Ishikawa (cell line): ENCODE measurements around the gene TRIM38.

ENCODE experiments used
- CEBPB ChIP-seq: IDR thresholded peaks from 2 replicates; pipeline ENCODE4 v1.6.1; 2012
- CREB1 ChIP-seq: IDR thresholded peaks from 2 replicates; pipeline ENCODE4 v1.6.1; 2012; ENCODE audit warnings: low read depth
- EGR1 ChIP-seq: IDR thresholded peaks from 2 replicates; pipeline ENCODE4 v1.6.1; 2012
- EP300 ChIP-seq: IDR thresholded peaks from 2 replicates; pipeline ENCODE4 v1.6.1; 2012; ENCODE audit warnings: borderline replicate concordance
- FOXM1 ChIP-seq: IDR thresholded peaks from 2 replicates; pipeline ENCODE4 v1.6.1; 2012; ENCODE audit warnings: low read depth, borderline replicate concordance
- RAD21 ChIP-seq: IDR thresholded peaks from 2 replicates; pipeline ENCODE4 v1.6.1; 2012; ENCODE audit warnings: low read depth
- TAF1 ChIP-seq: IDR thresholded peaks from 2 replicates; pipeline ENCODE4 v1.6.1; 2012; ENCODE audit warnings: low read depth, mild to moderate bottlenecking
- TCF12 ChIP-seq: IDR thresholded peaks from 2 replicates; pipeline ENCODE4 v1.6.1; 2012; ENCODE audit warnings: low read depth
- YY1 ChIP-seq: IDR thresholded peaks from 2 replicates; pipeline ENCODE4 v1.6.1; 2012; ENCODE audit warnings: low read depth
- TF ChIP-seq, protein P1 (sequence below): IDR thresholded peaks from 2 replicates; pipeline ENCODE4 v1.6.1; 2012; ENCODE audit warnings: low read depth, mild to moderate bottlenecking
- TF ChIP-seq, protein P2 (sequence below): IDR thresholded peaks from 2 replicates; pipeline ENCODE4 v1.6.1; 2012
- TF ChIP-seq, protein P3 (sequence below): IDR thresholded peaks from 2 replicates; pipeline ENCODE4 v1.6.1; 2012

DNA sequence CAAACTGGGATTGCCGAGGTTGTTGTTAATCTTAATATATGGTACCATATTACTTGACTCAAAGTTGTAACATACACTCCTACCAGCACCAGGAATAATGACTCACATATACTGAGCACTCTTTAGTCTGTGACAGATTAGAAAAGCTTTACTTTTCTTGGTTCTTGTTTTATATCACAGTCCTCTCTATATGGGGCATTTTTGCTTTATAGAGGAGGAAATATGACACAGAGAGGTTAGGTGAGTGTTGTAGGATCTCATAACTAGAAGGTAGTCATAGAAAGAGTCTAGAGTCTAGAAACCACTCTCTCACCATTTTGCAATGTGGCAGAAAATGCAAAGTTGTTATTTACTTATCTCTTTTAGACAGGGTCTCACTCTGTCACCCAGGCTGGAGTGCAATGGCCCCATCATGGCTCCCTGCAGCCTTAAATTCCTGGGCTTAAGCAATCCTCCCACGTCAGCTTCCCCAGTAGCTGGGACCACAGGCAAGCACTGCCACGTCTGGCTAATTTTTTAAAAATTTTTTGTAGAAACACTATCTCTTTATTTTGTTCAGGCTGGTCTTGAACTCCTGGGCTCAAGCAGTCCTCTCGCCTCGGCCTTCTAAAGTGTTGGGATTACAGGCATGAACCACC lies 13.4 kb downstream of the TRIM38 start:
- TF ChIP-seq, protein P1, sequence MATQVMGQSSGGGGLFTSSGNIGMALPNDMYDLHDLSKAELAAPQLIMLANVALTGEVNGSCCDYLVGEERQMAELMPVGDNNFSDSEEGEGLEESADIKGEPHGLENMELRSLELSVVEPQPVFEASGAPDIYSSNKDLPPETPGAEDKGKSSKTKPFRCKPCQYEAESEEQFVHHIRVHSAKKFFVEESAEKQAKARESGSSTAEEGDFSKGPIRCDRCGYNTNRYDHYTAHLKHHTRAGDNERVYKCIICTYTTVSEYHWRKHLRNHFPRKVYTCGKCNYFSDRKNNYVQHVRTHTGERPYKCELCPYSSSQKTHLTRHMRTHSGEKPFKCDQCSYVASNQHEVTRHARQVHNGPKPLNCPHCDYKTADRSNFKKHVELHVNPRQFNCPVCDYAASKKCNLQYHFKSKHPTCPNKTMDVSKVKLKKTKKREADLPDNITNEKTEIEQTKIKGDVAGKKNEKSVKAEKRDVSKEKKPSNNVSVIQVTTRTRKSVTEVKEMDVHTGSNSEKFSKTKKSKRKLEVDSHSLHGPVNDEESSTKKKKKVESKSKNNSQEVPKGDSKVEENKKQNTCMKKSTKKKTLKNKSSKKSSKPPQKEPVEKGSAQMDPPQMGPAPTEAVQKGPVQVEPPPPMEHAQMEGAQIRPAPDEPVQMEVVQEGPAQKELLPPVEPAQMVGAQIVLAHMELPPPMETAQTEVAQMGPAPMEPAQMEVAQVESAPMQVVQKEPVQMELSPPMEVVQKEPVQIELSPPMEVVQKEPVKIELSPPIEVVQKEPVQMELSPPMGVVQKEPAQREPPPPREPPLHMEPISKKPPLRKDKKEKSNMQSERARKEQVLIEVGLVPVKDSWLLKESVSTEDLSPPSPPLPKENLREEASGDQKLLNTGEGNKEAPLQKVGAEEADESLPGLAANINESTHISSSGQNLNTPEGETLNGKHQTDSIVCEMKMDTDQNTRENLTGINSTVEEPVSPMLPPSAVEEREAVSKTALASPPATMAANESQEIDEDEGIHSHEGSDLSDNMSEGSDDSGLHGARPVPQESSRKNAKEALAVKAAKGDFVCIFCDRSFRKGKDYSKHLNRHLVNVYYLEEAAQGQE = no peak
- TF ChIP-seq YY1 = no peak
- TF ChIP-seq, protein P2, sequence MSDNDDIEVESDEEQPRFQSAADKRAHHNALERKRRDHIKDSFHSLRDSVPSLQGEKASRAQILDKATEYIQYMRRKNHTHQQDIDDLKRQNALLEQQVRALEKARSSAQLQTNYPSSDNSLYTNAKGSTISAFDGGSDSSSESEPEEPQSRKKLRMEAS = no peak
- TF ChIP-seq TAF1 = no peak
- TF ChIP-seq CEBPB = no peak
- TF ChIP-seq, protein P3, sequence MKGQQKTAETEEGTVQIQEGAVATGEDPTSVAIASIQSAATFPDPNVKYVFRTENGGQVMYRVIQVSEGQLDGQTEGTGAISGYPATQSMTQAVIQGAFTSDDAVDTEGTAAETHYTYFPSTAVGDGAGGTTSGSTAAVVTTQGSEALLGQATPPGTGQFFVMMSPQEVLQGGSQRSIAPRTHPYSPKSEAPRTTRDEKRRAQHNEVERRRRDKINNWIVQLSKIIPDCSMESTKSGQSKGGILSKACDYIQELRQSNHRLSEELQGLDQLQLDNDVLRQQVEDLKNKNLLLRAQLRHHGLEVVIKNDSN = no peak
- no peak for TF ChIP-seq RAD21
- TF ChIP-seq CREB1 = no peak
- no peak for TF ChIP-seq EGR1
- no peak for TF ChIP-seq FOXM1
- no peak for TF ChIP-seq EP300
- TF ChIP-seq TCF12 = no peak
